ENCODE data around the gene BCKDHA. TPM values are rescaled to one million over a fixed set of nuclear protein-coding genes. Genes with fewer than 3 reads are reported as not detected.

The BCKDHA gene
- total RNA-seq (2021; ENCODE audit: unreplicated experiment): 17.7 TPM
- 81.2 and 91.1 TPM in 2 replicates for polyA plus RNA-seq (2012)
- Bru-seq, nascent RNA: percentile 60 among the genes with signal in this experiment
- percentile 56 among the genes with signal in this experiment for BruChase-seq, experiment 1, labeled RNA remaining after a 6-hour chase
- percentile 50 among the genes with signal in this experiment for BruChase-seq, experiment 2, labeled RNA remaining after a 2-hour chase
- long read RNA-seq, transcript BCKDHA-201 (9 exons, 2,103 nt): major isoform, 40 of 53 reads
- long read RNA-seq, partial matches to known transcripts: 8 of 53 reads
- long read RNA-seq, other reads (novel, unspliced or antisense): 5 of 53 reads

DNA sequence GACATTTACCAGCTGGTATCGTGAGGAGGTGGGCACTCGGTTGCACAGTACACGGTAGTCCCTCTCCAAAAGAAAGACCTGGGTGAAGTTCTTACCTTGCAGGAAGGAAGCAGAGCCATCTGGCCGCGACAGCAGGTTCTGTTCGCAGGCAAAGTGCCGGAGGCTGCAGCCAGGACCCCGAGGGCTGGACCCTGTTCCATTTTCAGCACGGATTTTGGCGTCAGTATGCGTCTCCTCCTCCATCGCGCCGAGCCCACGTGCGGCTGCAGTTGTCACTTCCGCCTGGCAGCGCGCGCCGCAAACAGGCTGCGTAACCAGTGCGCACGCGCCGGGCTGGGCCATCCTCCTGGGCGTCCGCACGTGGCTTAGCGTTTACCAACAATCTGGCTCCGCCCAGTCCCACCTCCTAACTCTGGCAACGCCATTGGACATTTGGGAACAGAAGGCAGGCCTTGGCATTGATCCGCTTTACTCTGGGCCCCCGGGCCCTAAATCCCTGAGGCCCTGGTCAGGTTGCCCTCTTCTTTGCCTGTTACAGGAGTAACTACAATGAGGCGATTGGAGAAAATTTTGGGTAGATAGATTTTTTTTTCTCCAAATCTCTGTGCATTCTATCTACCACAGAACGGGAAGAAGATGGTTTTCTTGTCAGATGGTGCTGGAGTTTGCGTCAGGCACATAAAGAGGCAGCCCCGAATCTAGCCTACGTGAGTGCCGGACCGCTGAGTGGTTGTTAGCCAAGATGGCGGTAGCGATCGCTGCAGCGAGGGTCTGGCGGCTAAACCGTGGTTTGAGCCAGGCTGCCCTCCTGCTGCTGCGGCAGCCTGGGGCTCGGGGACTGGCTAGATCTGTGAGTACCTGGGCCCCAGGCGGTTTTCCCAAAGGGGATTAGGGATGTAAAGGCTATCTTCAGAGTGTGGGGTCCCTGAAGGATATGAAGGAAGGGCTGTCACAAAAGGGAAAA lies at the start of gene BCKDHA, which contains the start of gene EXOSC5:
BCKDHA (plus strand) TSS at position 733 of the 964 bp plus-strand sequence; CDS start at position 743, 10 bp downstream.
EXOSC5 (minus strand) TSS at position 274 of the 964 bp plus-strand sequence; CDS start at position 243, 31 bp downstream.
- BruUV-seq (replicated peaks): TSS peak; percentile 74

More for the DNA sequence above, at the start of gene BCKDHA, which contains the start of gene EXOSC5:
- ChIA-PET POLR2A (no interaction called here), RAD21 (ENCODE audit: low non-redundant PET in 1 of 2, low total read pairs in 2 of 2, uncharacterized antibody in 2 of 2, unreplicated experiment in 2 of 2) (no interaction called here), CTCF (no interaction called here)
- Histone ChIP-seq H3K27me3 (ENCODE audit: insufficient read depth, low read length) (no peaks in the 10 kb centered on the region), H3K36me3 (ENCODE audit: control insufficient read depth in 1 of 2, insufficient read depth in 2 of 2, low read length in 2 of 2) (no peaks in the 10 kb centered on the region), H3K9me3 (ENCODE audit: control insufficient read depth in 1 of 2, insufficient read depth in 1 of 2, low read depth in 1 of 2, low read length in 2 of 2) (no peaks in the 10 kb centered on the region), H3K27ac (ENCODE audit: low read depth, low read length) (peak within 1 kb of the TSS; percentile 65), H4K20me1 (ENCODE audit: insufficient read depth) (no peaks in the 10 kb centered on the region), H2AFZ (ENCODE audit: low read depth, low read length, poor library complexity, severe bottlenecking) (no peak within 1 kb of the TSS), H3K4me1 (ENCODE audit: control insufficient read depth in 1 of 2, insufficient read depth in 2 of 2, low read length in 2 of 2) (peaks cover 12 to 21% of the 10 kb centered on the region in 2 experiments), H3K4me3 (replicated peaks in 1 of 2; ENCODE audit: low read depth in 1 of 2, low read length in 2 of 2) (peak within 1 kb of the TSS; percentile 60 to 93), H3K9ac (ENCODE audit: low read length) (peak within 1 kb of the TSS; percentile 92), H3K4me2 (ENCODE audit: low read length) (peak within 1 kb of the TSS; percentile 83), H3K79me2 (ENCODE audit: insufficient read depth, low read length) (peaks cover 42% of the 10 kb centered on the region), H3K9me2 (ENCODE audit: insufficient read depth) (no peaks in the 10 kb centered on the region)
- DNase-seq (ENCODE audit: low read depth, low spot score) (peak; percentile 100), ATAC-seq (peak; percentile 96)
- intact Hi-C loops (cut with micrococcal nuclease): loop anchor here (1.0 kb wide), 1 partner anchor 42 kb away; the partner anchor contains the start of gene DMAC2
- TF ChIP-seq POLR2AphosphoS5 (IDR thresholded peaks at IDR 0.05; ENCODE audit: low read depth, low read length) (peak; percentile 83), ELF1 (IDR thresholded peaks at IDR 0.05; ENCODE audit: borderline replicate concordance, low read depth) (peak; percentile 52; the same call in 1 of the 2 replicates), YY1 (IDR thresholded peaks at IDR 0.05; ENCODE audit: extremely low read depth, insufficient replicate concordance, low read depth, low read length) (peak; percentile 95), SP1 (IDR thresholded peaks at IDR 0.05; ENCODE audit: low read depth) (peak; percentile 84), SIN3A (IDR thresholded peaks at IDR 0.05; ENCODE audit: low read depth) (peak; percentile 99), JUND (IDR thresholded peaks at IDR 0.05) (no peak), EZH2phosphoT487 (IDR thresholded peaks at IDR 0.05; ENCODE audit: borderline replicate concordance) (no peak), SRF (IDR thresholded peaks at IDR 0.05; ENCODE audit: low read depth) (no peak)
- TF ChIP-seq, protein P1, sequence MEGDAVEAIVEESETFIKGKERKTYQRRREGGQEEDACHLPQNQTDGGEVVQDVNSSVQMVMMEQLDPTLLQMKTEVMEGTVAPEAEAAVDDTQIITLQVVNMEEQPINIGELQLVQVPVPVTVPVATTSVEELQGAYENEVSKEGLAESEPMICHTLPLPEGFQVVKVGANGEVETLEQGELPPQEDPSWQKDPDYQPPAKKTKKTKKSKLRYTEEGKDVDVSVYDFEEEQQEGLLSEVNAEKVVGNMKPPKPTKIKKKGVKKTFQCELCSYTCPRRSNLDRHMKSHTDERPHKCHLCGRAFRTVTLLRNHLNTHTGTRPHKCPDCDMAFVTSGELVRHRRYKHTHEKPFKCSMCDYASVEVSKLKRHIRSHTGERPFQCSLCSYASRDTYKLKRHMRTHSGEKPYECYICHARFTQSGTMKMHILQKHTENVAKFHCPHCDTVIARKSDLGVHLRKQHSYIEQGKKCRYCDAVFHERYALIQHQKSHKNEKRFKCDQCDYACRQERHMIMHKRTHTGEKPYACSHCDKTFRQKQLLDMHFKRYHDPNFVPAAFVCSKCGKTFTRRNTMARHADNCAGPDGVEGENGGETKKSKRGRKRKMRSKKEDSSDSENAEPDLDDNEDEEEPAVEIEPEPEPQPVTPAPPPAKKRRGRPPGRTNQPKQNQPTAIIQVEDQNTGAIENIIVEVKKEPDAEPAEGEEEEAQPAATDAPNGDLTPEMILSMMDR (IDR thresholded peaks at IDR 0.05 in 2 of 3, conservative IDR thresholded peaks at IDR 0.05 in 1 of 3; ENCODE audit: borderline replicate concordance in 1 of 3, insufficient read depth in 1 of 3, low read depth in 2 of 3, low read length in 2 of 3): no peak
- TF ChIP-seq, protein P2, sequence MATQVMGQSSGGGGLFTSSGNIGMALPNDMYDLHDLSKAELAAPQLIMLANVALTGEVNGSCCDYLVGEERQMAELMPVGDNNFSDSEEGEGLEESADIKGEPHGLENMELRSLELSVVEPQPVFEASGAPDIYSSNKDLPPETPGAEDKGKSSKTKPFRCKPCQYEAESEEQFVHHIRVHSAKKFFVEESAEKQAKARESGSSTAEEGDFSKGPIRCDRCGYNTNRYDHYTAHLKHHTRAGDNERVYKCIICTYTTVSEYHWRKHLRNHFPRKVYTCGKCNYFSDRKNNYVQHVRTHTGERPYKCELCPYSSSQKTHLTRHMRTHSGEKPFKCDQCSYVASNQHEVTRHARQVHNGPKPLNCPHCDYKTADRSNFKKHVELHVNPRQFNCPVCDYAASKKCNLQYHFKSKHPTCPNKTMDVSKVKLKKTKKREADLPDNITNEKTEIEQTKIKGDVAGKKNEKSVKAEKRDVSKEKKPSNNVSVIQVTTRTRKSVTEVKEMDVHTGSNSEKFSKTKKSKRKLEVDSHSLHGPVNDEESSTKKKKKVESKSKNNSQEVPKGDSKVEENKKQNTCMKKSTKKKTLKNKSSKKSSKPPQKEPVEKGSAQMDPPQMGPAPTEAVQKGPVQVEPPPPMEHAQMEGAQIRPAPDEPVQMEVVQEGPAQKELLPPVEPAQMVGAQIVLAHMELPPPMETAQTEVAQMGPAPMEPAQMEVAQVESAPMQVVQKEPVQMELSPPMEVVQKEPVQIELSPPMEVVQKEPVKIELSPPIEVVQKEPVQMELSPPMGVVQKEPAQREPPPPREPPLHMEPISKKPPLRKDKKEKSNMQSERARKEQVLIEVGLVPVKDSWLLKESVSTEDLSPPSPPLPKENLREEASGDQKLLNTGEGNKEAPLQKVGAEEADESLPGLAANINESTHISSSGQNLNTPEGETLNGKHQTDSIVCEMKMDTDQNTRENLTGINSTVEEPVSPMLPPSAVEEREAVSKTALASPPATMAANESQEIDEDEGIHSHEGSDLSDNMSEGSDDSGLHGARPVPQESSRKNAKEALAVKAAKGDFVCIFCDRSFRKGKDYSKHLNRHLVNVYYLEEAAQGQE (IDR thresholded peaks at IDR 0.05; ENCODE audit: low read depth): no peak
- TF ChIP-seq, protein P3, sequence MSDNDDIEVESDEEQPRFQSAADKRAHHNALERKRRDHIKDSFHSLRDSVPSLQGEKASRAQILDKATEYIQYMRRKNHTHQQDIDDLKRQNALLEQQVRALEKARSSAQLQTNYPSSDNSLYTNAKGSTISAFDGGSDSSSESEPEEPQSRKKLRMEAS (IDR thresholded peaks at IDR 0.05): peak; percentile 100

All from HCT116 (cell line).